DMS153 (cell line): Measurements from ENCODE around the gene EMC9.
A peak's percentile ranks its signal among the peaks of the same experiment; 100 is the strongest.
"Not testable (repeated sequence)": the region's sequence is repeated elsewhere in the genome, so short reads cannot be mapped to it uniquely, and the experiment has no call there.

Source experiments
- DNase-seq: peaks from one replicate; lab custom pipeline; 2025; lab: John Stamatoyannopoulos, UW

EMC9 gene

DNA sequence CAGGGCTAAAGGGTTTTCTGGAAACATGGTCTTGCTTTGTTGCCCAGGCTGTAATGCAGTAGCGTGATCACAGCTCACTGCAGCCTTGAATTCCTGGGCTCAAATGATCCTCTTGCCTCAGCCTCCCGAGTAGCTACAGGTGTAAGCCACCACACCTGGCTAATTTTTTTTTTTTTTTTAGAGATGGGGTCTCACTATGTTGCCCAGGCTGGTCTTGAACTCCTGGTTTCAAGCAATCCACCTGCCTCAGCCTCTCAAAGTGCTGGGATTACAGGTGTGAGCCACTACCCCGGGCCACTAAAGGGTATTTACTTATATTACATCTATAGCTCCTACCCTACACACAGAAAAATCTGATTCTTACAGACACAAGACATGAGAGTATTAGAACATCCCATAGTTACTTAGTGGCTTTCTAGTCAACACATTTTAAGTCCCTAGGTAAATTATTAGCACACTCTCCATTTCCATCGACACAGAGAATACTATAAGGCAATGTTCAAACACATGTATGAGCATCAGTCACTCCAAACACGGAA lies 33.0 kb downstream of the EMC9 start:
- DNase-seq = no peak

- DNase-seq = no peak
Observed at GRCh38 chr14:24106672-24107271, 34.6 kb downstream of the EMC9 start.

- DNase-seq = not testable (repeated sequence)
Observed at GRCh38 chr14:24105609-24106239, 35.7 kb downstream of the EMC9 start.

DNA sequence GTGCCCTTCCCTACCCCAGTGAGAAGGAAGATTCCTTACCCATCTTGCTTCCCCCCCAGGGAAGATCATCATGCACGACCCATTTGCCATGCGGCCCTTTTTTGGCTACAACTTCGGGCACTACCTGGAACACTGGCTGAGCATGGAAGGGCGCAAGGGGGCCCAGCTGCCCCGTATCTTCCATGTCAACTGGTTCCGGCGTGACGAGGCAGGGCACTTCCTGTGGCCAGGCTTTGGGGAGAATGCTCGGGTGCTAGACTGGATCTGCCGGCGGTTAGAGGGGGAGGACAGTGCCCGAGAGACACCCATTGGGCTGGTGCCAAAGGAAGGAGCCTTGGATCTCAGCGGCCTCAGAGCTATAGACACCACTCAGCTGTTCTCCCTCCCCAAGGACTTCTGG lies 37.9 kb downstream of the EMC9 start:
- DNase-seq = no peak

DNA sequence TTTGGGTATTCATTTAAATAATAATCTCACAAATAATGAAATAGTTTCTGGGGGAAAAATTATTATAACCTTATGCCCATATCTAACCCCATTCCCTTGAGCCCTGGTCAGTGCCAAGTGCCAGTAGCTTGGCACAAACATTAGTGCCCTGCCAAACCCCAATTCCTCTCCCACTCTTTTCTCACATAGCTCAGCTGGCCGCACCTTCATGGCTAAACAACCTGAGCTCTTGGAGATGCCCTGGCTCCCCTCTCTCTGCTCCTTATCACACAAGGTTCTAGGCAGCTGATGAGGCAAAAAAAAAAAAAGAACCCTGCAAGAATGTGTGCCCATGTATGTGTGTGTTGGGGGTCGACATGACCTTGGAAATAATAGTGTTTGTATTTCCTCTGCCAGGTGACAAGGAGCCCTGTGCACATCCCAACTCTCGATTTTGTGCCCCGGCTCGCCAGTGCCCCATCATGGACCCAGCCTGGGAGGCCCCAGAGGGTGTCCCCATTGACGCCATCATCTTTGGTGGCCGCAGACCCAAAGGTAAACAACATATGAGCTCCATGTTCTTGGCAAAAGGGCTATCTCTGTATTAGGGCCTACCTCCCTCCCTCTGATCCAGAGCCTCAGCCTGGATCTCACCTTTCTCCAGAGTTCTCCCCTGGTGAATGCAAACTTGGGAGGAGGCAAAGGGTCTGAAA lies 38.9 kb downstream of the EMC9 start:
- no peak for DNase-seq

- no peak for DNase-seq
Observed at GRCh38 chr14:24100982-24101494, 40.4 kb downstream of the EMC9 start.

DNA sequence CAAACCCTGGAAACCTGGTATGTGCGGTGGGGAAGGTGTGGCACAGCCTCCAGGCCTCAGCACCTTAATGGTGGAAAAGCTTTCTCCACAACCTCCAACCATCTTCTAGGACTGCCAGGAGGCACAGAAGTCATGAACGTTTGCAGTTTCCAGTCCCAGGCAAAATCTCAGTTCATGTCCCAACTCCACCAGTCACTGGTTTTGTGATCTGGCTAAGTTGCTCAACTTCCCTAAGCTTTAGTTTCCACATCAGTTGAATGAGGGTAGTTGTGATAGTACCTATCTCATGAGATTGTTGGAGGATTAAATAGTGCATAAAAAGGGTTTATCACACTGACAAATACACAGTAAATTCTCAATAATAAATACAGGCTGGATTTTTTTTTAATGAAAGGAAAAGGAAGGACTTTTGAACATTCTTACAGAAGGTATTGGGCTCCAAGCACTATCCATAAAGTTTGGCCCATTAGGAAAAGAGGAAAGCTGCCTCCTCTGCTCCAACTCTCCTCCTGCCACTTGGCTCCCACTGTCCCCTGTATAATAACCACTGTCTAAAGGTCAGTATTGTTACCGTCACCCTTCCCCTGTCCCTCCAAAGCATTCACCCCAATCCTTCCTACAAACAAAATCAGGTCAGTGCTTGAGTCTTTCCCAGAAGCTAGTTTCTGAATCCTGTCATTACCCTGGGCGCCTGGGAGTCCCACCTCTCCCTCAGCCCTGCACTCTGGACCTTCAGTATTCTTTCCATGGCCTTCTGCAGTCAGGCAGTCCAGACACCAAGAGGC lies 41.0 kb downstream of the EMC9 start:
- DNase-seq = no peak

- peak; percentile 63 for DNase-seq
Observed at GRCh38 chr14:24098927-24099813, 42.2 kb downstream of the EMC9 start.

GRCh38 chr14:24098229-24098926 lies 43.0 kb downstream of the EMC9 start:
- no peak for DNase-seq

DNA sequence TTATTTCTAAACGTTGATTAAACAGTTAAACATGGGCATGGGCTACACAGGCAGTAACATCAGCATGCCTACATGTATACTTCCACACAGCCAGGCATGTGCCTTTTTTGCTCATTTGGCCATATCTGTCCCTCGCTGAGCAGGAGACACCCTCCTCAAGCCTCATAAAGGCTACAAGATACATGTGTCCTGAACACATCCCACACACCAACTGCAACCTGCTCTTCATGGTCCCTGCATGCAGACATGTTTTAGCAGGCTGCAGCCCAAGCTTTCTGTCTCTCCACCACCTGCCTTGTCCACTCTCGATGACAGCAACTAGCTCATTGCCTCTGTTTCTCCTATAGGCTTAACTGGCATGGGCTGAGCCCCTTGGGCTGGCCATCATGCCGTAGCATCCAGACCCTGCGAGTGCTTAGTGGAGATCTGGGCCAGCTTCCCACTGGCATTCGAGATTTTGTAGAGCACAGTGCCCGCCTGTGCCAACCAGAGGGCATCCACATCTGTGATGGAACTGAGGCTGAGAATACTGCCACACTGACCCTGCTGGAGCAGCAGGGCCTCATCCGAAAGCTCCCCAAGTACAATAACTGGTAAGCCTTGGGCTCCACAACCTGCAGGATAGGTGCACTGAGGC lies 44.7 kb downstream of the EMC9 start:
- DNase-seq = no peak

DNA sequence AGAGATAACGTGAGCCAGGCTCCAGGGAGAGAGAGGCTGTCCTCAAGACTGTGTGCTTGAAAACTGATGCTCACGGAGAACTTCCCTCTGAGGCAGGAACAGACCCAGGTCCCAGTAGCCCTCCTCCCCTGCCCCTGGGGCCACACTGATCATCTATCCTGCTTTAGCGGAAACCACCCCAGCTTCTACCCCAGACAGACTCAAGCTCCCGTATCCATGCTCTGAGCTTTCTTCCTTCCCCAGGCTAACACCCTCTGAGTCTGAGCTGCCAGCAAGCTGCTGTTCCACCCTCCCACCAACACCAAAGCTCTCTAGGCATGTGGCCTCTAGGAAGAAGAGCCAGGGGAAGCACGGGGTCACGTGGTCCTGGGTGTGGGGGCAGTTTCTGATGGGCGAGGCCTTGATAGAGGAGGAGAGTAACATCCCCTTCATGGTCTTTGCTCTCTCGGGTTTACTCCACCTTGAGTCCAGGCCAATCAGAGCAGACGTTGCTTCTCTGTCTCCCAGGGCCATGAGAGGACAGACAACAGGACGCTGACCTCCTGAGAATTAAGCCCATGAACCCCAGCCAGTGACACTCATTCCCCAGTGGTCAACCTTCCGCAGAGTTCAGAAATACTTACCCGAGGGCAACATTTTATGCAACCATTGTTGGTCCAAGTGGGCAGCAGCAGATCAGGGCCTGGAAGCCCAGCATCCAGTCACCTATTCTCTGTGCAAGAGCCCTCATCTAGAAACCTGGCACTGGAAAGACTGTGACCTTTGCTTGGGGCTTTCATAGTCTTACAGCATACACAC lies 45.9 kb downstream of the EMC9 start:
- no peak for DNase-seq

DNA sequence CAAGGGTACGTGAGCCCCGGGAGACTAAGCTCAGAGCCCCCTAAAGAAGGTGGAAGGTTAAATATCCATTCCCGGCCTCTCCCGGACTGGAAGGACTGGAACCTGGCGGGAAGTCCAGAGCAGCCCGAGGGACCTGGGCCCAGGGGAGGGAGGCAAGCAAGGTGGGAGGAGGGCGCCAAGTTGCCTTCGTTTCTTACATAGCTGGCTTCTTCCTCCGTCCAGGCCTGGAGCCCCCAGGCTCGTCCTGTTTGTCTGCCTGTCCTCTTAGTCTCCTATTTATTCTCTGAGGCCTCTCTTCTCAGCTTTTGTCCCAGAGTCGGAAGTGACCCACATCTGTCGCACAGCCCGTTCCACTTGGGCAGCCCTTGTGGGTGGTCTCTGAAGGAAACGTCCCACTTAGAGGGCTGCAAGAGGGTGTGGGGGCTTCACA lies 46.5 kb downstream of the EMC9 start:
- DNase-seq = no peak

- DNase-seq = peak; percentile 91
Observed at GRCh38 chr14:24093901-24094840, 47.2 kb downstream of the EMC9 start, which contains the start of gene PCK2. Gene PCK2, plus strand, starts transcription at chr14:24094311. Its CDS starts 95 bp downstream, at chr14:24094406.

DNA sequence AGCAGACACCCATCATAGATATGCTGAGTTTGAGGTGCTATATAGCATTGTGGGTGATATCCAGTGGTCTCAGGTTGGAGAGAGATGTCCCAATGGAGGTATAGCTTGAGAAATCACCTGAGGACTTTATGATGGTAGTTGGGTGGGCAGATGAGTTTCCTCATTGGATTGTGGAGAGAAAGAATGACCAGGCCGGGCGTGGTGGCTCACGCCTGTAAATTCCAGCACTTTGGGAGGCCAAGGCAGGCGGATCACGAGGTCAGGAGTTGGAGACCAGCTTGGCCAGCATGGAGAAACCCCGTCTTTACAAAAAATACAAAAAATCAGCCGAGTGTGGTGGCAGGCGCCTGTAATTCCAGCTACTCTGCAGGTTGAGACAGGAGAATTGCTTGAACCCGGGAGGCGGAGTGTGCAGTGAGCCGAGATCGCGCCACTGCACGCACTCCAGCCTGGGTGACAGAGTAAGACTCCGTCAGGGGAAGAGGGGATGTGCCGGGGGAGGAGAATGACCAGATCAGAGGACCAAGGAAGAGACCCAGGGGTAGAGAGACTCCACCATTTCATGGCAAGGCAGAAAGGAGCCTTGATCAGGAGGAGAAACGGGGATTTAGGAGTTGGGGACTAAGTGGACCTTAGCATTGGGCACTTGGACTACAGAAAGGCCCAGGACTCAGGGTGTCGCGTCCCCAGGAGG lies 48.0 kb downstream of the EMC9 start:
- no peak for DNase-seq

- DNase-seq = no peak
Observed at GRCh38 chr14:24092505-24093206, 48.7 kb downstream of the EMC9 start.

GRCh38 chr14:24092110-24092504 lies 49.3 kb downstream of the EMC9 start:
- no peak for DNase-seq

GRCh38 chr14:24089890-24090289 lies 51.5 kb downstream of the EMC9 start:
- DNase-seq = no peak
